Superior temporal gyrus (tissue), 1 donor: ENCODE data around the gene CEP85L.

Source experiments
- DNase-seq: peaks from one replicate; pipeline ENCODE4 v3.0.0-alpha.2; 2016; ENCODE audit errors: extremely low spot score

The CEP85L gene

DNA sequence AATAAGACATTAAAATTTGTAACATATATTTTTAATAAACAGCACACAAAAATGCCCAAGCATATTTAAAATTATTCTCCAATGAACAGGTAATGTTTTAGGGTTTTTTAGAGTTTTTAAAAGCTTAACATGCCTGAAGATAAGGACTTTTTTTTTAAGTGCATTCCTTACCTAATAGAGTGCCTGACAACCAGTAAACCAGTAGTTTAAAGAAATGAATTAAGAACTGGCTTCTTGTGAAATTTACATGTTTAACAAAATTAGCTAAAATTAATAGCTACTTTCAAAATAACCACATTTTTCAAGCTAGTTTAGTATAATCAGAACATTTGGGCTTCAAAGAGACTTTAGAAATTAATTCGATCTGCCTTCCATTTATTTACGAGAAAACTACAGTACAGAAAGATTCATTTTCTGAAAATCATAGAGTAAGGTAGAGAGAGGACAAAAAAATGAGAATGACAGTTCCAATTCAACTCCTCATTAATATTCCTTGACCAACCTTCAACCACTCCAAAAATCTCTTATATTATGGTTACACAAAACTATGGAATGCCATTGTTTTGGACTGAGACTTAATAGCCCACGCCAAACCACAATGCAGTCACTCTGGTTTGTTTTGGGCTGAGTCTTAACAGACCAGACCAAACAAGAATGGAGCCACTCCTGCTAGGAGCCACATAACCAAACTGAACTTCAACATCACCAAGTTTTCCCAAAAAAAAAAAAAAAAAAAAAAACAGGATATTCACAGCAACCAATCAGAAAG lies 109.0 kb downstream of the CEP85L start:
- DNase-seq = no peak

DNA sequence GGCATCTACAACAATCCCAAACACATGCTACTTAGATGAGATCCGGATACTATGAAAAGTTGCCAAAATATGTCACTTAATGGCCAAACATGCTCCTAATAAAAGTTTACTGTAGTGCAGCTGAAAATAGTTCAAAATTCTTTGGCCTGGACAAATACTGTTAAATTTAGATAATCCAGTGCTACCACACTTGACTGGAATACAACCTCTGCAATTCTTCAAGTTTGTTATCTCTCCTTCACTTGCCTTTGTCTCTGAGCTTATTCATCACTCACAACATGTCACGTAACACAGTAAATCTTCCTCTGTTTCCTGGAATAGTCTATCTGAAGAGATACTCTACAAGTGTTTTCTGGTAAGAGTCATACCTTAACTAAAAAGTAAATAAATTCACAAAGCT lies 113.8 kb downstream of the CEP85L start:
- DNase-seq = no peak

DNA sequence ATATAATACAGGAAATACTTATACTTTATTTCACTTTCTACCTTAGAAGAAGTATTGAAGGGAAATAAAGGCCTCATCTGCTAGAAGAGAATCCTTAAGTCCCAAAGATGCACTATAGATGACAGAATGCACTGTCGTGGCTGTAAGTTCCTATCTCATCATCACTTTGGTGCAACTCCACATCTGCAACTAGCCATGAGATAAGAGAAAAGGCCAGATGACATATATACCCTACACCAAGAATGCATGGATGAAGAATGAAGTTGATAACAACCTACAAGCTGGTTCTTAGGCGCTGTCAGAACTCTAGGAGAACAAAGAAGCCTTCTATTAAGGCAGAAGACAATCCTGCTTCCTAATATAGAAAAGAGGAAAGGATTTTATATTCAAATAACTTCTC lies 114.9 kb downstream of the CEP85L start:
- no peak for DNase-seq

DNA sequence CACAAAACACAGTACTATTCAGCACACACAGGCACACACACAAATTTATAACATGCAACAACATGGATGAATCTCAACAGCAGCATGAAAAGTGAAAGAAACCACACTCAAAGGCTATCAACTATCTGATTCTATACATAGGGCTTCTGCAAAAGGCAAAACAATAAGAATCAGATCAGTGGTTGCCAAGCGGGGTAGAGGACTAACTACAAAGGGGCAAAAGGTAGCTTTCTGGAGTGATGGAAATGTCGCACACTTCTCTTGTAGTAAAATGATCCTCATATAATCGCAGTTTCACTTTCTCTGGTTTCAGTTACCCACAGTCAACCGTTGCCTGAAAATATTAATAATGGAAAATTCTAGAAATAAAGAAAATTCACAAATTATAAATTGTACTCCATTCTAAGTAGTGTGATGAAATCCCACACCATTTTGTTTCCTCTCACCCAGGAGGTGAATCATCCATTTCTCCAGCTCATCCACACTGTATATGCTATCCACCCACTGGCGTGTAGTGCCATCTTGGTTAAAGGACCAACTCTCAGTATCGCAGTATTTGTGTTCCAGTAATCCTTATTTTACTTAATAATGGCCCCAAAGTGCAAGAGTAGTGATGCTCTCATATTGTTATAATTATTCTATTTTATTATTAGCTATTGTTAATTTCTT lies 116.1 kb downstream of the CEP85L start:
- DNase-seq = no peak

DNA sequence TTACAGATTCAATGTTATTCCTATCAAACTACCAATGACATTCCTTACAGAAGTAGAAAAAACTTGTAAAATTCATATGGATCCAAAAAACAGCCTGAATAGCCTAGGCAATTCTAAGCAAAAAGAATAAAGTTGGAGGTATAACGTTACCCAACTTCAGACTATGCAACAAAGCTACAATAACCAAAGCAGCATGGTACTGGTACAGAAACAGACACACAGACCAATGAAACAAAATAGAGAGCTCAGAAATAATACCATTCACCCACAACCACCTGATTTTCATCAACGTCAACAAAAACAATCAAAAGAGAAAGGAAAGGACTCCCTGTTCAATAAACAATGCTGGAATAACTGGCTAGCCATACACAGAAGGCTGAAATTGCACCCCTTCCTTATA lies 120.4 kb downstream of the CEP85L start:
- no peak for DNase-seq

DNA sequence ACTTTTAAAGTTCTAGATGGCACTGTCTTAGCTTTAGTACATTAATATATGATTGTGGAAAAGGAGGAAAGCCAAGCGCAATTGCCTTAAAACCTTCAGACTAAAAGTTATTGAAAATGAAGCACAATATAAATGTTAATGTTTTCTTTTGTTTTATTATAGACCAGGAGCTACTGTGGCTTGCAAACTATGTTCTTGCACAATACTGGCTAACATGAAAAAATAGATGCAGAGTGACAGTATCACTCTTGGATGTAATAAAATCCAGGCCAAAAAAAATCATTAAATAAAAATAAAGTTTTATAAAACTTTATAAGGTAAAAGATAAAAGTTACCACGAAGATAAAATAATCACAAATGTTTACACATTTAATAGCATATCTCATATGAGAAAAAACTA lies 121.6 kb downstream of the CEP85L start:
- no peak for DNase-seq

DNA sequence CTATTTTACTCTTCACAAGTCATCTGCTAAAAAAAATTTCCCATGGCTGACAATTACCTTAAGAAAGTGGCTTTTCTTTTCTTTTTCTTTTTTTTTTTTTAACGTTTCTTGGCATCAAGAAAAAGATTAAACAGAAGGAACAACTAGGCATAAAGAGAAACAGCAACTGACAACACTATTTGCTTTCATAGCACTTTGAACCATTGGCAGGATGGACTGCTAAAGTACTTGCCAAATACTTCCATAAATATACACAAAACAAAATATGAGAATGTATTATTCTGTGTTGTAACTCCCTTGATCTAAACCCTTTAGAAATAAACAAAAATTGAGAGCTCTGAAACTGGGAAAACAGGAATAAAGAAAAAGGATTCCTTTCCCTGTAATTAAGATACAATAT lies 123.3 kb downstream of the CEP85L start:
- DNase-seq = no peak

DNA sequence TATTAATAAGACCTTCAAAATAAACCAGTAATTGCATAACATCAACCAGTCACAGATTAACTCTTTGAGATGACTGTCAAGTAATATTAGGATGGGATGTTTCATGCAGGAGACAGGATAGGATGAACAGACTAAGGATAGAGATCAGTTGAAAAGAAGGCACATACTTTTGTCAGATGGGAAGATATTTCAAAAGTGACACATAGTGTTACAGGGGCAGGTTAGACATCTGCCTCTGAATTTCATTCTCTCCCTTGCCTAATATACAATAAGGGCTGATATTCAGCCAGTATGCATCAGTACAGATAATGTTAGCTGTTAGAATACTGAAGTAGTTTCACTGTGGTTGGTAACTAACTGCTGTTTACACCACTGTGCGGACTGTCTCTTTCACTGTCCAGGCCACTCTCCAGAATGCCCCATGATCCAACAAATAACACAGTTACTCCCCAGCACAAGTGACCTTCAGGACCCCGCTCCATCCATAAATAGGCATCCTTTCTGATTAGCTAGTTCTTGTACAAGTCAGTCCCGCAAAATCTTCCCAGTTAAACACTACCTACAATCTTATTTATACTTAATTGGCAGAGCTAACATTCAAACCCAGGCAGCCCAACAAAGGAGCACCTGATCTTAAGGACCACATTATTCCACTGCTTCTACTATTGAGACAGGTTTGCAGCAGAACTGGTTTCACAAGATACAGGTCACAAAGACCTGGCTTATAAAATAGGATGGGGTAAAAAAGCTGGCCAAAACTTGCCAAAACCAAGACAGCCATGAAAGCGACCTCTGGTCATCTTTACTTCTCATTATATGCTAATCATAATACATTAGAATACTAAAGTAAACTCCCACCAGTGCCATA lies 125.2 kb downstream of the CEP85L start:
- DNase-seq = no peak

DNA sequence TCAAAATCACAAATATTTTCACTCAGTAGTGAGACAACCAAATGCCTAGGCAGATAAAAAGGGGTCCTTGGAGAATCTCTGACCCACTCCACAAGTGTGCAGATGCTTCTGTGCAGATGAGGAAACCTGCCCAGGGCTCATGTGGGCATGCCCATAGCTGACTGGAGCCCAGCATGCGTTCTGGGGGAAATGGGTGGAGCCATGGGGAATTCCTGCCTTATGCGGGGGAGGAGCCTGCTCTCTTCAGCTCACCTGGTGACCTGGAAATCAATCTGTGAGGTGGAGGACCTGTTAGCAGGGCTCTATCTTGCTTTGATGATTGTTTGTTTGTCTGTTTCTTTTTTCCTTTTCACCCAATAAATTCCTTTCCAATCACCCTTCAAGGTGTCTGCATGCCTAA lies 126.7 kb downstream of the CEP85L start:
- DNase-seq = no peak

DNA sequence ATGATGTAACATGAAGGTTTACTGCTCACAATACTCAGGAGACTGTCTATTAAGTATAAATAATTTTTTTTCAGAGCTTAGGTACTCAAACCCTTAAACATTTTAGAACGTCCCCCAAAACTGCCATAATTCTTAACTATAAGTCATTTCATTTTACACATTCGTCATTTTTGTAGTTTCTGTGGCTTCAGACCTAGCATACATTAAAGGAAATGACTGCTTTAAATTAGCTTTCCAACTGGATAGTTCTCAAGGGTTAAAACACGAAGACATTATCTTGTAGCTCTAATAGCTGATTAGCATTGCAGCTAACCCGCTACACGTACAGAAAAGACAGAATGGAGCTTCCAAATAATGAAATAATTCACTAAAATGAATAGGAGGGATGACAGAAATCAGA lies 128.2 kb downstream of the CEP85L start:
- DNase-seq = no peak

DNA sequence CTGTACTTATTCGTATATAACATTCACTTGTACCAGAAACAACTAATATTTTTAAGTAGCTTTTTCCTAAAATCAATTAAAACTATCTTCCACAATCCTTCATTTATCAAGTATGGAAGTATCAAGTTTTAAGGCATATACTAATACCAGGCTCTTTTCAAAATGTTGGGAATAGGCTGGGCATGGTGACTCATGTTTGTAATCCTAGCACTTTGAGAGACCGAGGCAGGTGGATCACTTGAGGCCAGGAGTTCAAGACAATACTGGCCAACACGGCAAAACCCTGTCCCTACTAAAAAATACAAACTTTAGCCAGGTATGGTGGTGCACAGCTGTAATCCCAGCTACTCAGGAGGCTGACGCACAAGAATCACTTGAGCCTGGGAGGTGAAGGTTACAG lies 129.0 kb downstream of the CEP85L start:
- no peak for DNase-seq

DNA sequence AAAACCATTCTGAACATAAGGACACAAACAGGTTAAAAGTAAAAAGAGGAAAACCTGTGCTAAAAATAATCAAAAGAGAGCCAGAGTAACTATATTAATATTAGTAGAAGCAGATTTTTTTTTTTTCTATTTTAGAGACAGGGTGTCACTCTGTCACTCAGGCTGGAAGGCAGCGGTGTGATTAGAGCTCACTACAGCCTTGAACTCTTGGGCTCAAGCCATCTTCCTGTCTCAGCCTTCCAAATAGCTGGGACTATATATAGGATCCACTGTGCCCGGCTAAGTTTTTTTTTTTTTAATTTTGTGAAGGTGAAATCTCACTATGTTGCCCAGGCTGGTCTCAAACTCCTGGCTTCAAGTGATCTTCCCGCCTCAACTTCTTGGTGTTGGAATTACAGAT lies 136.7 kb downstream of the CEP85L start:
- no peak for DNase-seq

DNA sequence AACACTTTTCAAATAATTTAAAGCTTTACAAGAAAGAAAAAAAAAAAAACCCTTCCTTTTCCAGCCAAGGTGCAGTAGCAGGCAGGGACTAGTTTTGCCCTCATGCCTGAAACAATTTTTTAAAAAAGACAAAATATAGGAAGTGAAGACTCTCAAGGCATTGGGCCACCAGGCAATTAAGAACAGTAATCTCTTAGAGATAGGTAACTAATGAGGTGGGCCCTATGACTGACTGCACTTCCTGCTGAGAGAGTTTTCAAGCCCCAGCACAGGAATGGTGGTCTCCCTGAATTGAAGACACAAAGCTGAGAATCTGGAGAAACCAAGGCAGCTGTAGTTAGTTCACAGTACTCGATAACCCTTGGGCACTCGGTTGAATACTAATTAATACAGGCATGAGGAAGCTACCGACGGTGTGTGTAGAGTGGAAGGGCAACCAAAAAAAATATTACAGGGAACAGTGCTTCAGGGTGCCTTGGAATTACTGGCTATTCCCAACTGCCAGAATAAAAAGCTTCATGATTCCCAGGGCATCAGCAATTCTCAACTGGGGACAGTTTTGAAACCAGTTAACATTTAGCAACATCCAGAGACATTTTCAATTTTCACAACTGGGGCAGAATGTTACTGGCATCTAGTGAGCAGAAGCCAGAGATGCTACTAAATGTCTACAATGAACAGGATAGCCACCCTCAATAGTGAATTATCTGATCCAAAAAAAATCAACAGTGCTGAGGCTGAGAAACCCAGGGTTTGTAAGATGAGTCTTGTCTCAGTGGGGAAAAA lies 139.3 kb downstream of the CEP85L start:
- peak; percentile 11 for DNase-seq

DNA sequence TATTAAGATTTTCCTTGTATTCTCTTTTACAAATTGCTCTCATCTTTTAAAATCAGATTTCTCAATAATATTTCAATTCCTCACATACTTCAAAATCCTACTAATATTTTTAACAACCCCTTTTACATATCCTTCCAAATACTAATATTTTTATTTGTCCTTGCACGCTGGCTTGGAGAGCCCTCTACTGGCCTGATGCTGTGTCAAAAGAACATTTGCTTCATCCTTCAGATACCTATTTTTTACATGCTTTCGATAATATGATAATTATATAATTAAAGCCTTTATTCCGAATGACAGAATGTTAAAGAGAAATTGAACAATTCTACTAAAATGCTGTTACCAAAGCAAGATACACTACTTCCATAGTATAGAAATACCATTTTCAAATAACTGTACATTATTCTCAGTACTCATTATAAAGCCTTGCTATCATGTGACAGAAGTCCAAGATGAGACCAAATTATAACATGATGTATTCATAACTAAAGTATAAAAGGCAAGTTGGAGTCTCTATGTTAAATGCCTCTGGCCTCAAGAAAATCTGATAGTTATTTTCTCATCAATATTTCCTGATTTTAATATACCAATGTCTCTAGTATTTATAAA lies 142.3 kb downstream of the CEP85L start:
- peak; percentile 80 for DNase-seq

DNA sequence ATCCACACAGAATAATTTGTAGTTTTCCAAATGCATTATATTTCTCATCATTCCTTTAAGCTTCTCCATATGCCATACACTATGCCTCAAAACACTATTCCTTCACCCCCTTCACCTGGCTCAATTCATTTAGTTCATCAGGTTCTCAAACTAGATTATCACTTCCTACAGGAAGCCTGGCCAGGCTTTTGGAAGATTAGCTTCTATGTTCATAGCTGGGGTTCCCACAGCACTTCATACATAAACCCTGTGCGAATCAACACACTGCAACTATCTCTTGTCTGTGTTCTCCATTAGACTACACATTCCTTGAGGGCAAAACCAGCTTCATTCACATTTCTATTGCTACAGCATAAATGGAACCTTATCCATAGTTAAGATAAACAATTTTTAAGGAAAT lies 143.8 kb downstream of the CEP85L start:
- DNase-seq = peak; percentile 7

DNA sequence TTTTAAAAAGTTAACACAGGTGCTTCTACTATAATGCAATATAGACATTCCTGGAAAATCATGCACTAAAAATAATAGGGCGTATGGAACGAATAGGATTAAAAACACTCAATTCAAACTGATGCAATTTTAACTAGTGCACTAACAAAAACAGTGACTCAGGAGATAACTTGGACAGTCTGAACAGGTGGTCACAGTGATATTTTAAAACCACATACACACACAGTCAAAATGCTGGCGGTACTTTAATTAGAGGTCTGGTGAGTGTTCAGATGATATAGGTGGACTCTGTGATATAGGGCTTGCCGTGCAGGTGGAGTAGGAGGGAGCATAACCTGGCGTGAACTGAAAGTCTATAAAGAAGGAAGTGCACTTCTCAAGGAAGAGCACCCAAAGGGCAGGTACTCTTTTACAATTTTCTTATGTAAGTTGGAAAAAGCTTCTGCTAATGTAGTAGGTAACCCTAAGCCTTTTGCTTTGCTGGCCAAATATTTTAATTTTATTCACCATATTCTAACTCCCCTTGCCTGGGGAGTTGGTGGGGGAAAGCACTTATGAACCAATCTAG lies 145.2 kb downstream of the CEP85L start:
- DNase-seq = peak; percentile 23

DNA sequence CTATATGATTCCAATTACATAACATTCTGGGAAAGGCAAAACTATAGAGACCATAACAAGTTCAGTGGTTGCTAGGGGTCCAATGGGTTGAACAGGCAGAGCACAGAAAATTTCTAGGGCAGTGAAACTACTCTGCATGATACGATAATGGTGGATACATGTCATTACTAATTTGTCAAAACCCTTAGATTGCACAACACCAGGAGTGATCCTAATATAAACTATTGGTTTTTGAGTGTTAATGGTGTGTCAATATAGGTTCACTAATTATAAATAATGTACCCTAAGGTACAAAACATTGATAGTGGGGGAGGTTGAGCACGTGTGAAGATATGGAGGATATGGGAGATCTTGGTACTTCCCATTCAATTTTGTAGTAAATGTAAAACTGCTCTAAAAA lies 145.7 kb downstream of the CEP85L start:
- DNase-seq = no peak

DNA sequence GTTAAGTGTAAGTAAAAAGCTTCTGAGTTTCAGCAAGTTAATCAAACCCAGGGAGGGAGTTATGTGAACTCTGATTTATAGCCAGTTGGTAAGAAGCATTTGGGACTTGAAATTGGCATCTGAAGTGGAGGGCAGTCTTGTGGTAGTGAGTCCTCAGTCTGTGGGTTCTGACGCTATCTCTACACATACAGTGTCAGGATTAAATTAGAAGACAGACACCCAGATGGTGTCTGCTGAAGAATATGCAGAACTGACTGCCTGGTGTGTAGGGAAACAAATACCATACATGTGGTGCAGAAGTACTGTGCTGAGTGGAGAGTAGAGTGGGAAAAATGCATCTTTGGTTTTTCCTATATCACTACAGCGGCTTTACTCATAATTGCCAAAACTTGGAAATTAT lies 146.8 kb downstream of the CEP85L start:
- DNase-seq = peak; percentile 13

DNA sequence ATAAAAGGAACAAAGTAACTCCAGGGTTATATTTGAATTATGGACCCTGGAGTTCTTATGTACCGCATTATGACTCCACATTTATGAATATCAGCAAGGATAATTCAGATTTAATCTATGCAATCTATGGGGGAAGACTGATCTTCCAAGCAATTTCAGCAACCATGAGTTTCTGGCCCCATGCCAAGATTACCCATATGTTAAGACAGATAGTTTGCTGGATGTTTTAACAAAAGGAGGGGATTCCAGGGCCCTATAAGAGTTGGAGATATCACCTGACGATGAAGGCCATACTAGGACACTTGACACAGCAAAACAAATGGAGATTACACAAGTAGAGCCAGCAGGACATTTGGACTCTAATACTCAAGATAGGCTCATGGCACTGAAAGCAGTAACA lies 149.2 kb downstream of the CEP85L start:
- no peak for DNase-seq

DNA sequence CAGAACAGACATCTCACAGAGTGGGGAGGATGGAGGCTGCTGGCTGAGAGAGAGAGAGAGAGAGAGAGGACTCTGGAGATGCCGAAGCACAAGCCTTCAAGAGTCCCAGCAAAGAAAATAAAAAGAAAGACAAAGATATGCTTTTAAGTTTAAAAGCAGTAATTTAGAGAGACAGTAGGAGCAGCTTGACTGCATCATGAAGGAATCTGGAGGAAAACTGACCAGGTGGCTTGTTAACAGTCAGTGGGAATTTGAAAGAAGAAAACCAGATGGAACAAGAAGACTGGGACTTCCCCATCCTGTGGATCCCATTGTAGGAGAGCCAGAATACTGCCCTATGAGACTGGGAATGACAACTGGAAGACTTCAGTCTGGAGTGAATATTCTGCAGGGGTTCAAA lies 149.6 kb downstream of the CEP85L start:
- no peak for DNase-seq

DNA sequence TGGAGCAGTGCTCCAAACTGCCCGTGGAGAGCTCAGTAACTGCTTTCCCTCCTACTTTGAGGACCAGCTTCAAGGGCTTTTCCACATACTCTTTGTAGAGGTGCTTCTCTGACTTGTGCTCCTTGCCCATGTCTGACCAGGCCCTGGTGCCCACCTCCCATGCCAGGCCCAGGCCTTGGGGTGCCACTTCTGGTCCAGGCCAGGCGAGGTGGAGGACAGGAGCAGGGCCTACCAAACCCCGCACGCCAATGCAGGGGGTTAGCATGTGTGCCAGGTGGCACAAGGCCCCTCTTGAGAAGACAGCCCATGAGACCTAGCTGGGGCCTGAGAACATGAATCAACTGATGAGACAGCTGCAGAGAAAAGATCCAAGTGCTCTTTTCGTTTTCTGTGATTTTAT lies 150.3 kb downstream of the CEP85L start:
- no peak for DNase-seq
